MM.1S (cell line): ENCODE results near the gene EXOC1L.

Experiments
- DNase-seq: peaks from one replicate; pipeline ENCODE4 v3.0.0-alpha.2; 2015
- H2AFZ ChIP-seq: fragments of 300-600 bp; sonication (generic); 2 replicates; pipeline ENCODE4 v1.6.0; 2016; ENCODE audit warnings: antibody characterized with exemption, low read length
- H3F3A ChIP-seq: fragments of 300-600 bp; sonication (generic); 2 replicates; pipeline ENCODE4 v1.6.1; 2016; ENCODE audit warnings: mild to moderate bottlenecking, antibody characterized with exemption, low read length, moderate library complexity, mixed read lengths; ENCODE audit not compliant: insufficient read depth
- H3K27ac ChIP-seq: fragments of 300-600 bp; sonication (generic); 2 replicates; pipeline ENCODE4 v1.5.1; 2016; ENCODE audit warnings: mild to moderate bottlenecking, low read length
- H3K27me3 ChIP-seq: fragments of 300-600 bp; sonication (generic); replicated peaks from 2 replicates; pipeline ENCODE4 v1.6.0; 2016; ENCODE audit warnings: low read length; ENCODE audit not compliant: insufficient read depth
- H3K36me3 ChIP-seq: fragments of 300-600 bp; sonication (generic); replicated peaks from 2 replicates; pipeline ENCODE4 v1.6.1; 2016; ENCODE audit warnings: mild to moderate bottlenecking, low read length, mixed read lengths; ENCODE audit not compliant: insufficient read depth
- H3K4me1 ChIP-seq: fragments of 300-600 bp; sonication (generic); 2 replicates; pipeline ENCODE4 v1.6.1; 2016; ENCODE audit warnings: low read length, mixed read lengths
- H3K4me2 ChIP-seq: fragments of 300-600 bp; sonication (generic); 2 replicates; pipeline ENCODE4 v1.6.0; 2016; ENCODE audit warnings: low read depth, low read length
- H3K4me3 ChIP-seq: fragments of 300-600 bp; sonication (generic); 2 replicates; pipeline ENCODE4 v1.5.1; 2016; ENCODE audit warnings: low read length, mixed read lengths
- H3K79me2 ChIP-seq: fragments of 300-600 bp; sonication (generic); 2 replicates; pipeline ENCODE4 v1.6.1; 2016; ENCODE audit warnings: mixed run types, low read length, mixed read lengths
- H3K9ac ChIP-seq: fragments of 300-600 bp; sonication (generic); 2 replicates; pipeline ENCODE4 v1.6.1; 2016; ENCODE audit warnings: low read length, mixed read lengths
- H3K9me2 ChIP-seq: fragments of 300-600 bp; sonication (generic); replicated peaks from 2 replicates; pipeline ENCODE4 v1.6.1; 2016; ENCODE audit warnings: mild to moderate bottlenecking, low read length, mixed read lengths; ENCODE audit not compliant: insufficient read depth
- H3K9me3 ChIP-seq: fragments of 300-600 bp; sonication (generic); replicated peaks from 2 replicates; pipeline ENCODE4 v1.6.1; 2016; ENCODE audit warnings: mild to moderate bottlenecking, low read length, mixed read lengths; ENCODE audit not compliant: insufficient read depth
- H4K20me1 ChIP-seq: fragments of 300-600 bp; sonication (generic); 2 replicates; pipeline ENCODE4 v1.6.1; 2016; ENCODE audit warnings: mild to moderate bottlenecking, low read length, moderate library complexity, mixed read lengths; ENCODE audit not compliant: insufficient read depth
- CTCF ChIP-seq: fragments of 300-600 bp; sonication (generic); IDR thresholded peaks from 2 replicates; pipeline ENCODE4 v1.5.1; 2016; ENCODE audit warnings: antibody characterized with exemption, low read length, mixed read lengths
- EZH2 ChIP-seq: fragments of 300-600 bp; sonication (generic); optimal IDR thresholded peaks from 2 replicates; pipeline ENCODE3; 2017; ENCODE audit warnings: low read depth, mild to moderate bottlenecking, antibody characterized with exemption, low read length, mixed read lengths
- EZH2phosphoT487 ChIP-seq: fragments of 300-600 bp; sonication (generic); IDR thresholded peaks from 2 replicates; pipeline ENCODE4 v1.6.1; 2018; ENCODE audit warnings: antibody characterized with exemption, low read length

The EXOC1L gene

GRCh38 chr4:55781812-55782211 lies 37.8 kb upstream of the EXOC1L start:
- H3K27ac ChIP-seq, result no peak overlapping the region
- H3K4me2 ChIP-seq, result no peak overlapping the region
- no peaks in the 10 kb centered on the region for H3K9me2 ChIP-seq
- no peaks in the 10 kb centered on the region for H3K36me3 ChIP-seq
- no peak for DNase-seq
- no peak overlapping the region for H3K4me3 ChIP-seq
- H3K79me2 ChIP-seq, result no peaks in the 10 kb centered on the region
- H3K27me3 ChIP-seq, result no peaks in the 10 kb centered on the region
- no peaks in the 10 kb centered on the region for H3K9me3 ChIP-seq
- no peaks in the 10 kb centered on the region for H4K20me1 ChIP-seq
- TF ChIP-seq CTCF (no peak), EZH2phosphoT487 (no peak), EZH2 (no peak)
- H3K9ac ChIP-seq, result no peak overlapping the region
- no peaks in the 10 kb centered on the region for H3K4me1 ChIP-seq
- H3F3A ChIP-seq, result no peaks in the 10 kb centered on the region
- no peak overlapping the region for H2AFZ ChIP-seq

- H3K9me3 ChIP-seq, result no peaks in the 10 kb centered on the region
- no peaks in the 10 kb centered on the region for H3K27me3 ChIP-seq
- H3K9ac ChIP-seq, result no peak overlapping the region
- no peak overlapping the region for H3K4me2 ChIP-seq
- H3F3A ChIP-seq, result no peaks in the 10 kb centered on the region
- H3K4me3 ChIP-seq, result no peak overlapping the region
- H4K20me1 ChIP-seq, result no peaks in the 10 kb centered on the region
- no peak for TF ChIP-seq EZH2
- TF ChIP-seq EZH2phosphoT487, result no peak
- TF ChIP-seq CTCF, result no peak
- H3K36me3 ChIP-seq, result no peaks in the 10 kb centered on the region
- H3K4me1 ChIP-seq, result no peaks in the 10 kb centered on the region
- no peak for DNase-seq
- H2AFZ ChIP-seq, result no peak overlapping the region
- no peaks in the 10 kb centered on the region for H3K9me2 ChIP-seq
- H3K79me2 ChIP-seq, result no peaks in the 10 kb centered on the region
- no peak overlapping the region for H3K27ac ChIP-seq
Measured at GRCh38 chr4:55783584-55783983, 36.0 kb upstream of the EXOC1L start.

- H3K9me2 ChIP-seq, result no peaks in the 10 kb centered on the region
- H3K79me2 ChIP-seq, result no peaks in the 10 kb centered on the region
- no peak for DNase-seq
- H3K27me3 ChIP-seq, result no peaks in the 10 kb centered on the region
- H2AFZ ChIP-seq, result no peak overlapping the region
- H3K4me2 ChIP-seq, result no peak overlapping the region
- no peak for TF ChIP-seq EZH2
- TF ChIP-seq EZH2phosphoT487, result no peak
- no peak for TF ChIP-seq CTCF
- no peaks in the 10 kb centered on the region for H3K9me3 ChIP-seq
- H3F3A ChIP-seq, result no peaks in the 10 kb centered on the region
- H3K4me1 ChIP-seq, result no peaks in the 10 kb centered on the region
- no peaks in the 10 kb centered on the region for H3K36me3 ChIP-seq
- no peak overlapping the region for H3K9ac ChIP-seq
- H3K27ac ChIP-seq, result no peak overlapping the region
- H3K4me3 ChIP-seq, result no peak overlapping the region
- H4K20me1 ChIP-seq, result no peaks in the 10 kb centered on the region
Measured at GRCh38 chr4:55784747-55785146, 34.8 kb upstream of the EXOC1L start.
